NCI-H226 (cell line): Measurements from ENCODE around the gene AGRN.
"Not testable (repeated sequence)": the region's sequence is repeated elsewhere in the genome, so short reads cannot be mapped to it uniquely, and the experiment has no call there.

Experiments used
- DNase-seq: peaks from one replicate; pipeline ENCODE4 v3.0.0-alpha.2; 2015

AGRN gene

GRCh38 chr1:1083416-1084371 lies 63.8 kb downstream of the AGRN start:
- no peak for DNase-seq

- no peak for DNase-seq
Measured at GRCh38 chr1:1084372-1085170, 64.7 kb downstream of the AGRN start.

- no peak for DNase-seq
Measured at GRCh38 chr1:1085171-1085841, 65.4 kb downstream of the AGRN start.

- DNase-seq, result no peak
Measured at GRCh38 chr1:1085911-1086841, 66.3 kb downstream of the AGRN start.

GRCh38 chr1:1086911-1087341 lies 67.0 kb downstream of the AGRN start:
- DNase-seq, result no peak

GRCh38 chr1:1087351-1088028 lies 67.6 kb downstream of the AGRN start:
- no peak for DNase-seq

GRCh38 chr1:1088029-1088800 lies 68.3 kb downstream of the AGRN start:
- DNase-seq, result no peak

- no peak for DNase-seq
Measured at GRCh38 chr1:1088801-1089680, 69.1 kb downstream of the AGRN start.

- DNase-seq, result no peak
Measured at GRCh38 chr1:1089731-1090423, 70.0 kb downstream of the AGRN start.

GRCh38 chr1:1090424-1091343 lies 70.8 kb downstream of the AGRN start:
- no peak for DNase-seq

GRCh38 chr1:1091344-1092148 lies 71.6 kb downstream of the AGRN start:
- no peak for DNase-seq

GRCh38 chr1:1092149-1092855 lies 72.4 kb downstream of the AGRN start:
- no peak for DNase-seq

- DNase-seq, result no peak
Measured at GRCh38 chr1:1092894-1093609, 73.1 kb downstream of the AGRN start.

- no peak for DNase-seq
Measured at GRCh38 chr1:1093610-1093943, 73.7 kb downstream of the AGRN start.

- no peak for DNase-seq
Measured at GRCh38 chr1:1094981-1095380, 75.1 kb downstream of the AGRN start.

GRCh38 chr1:1096136-1096535 lies 76.2 kb downstream of the AGRN start:
- DNase-seq, result not testable (repeated sequence)
